A549 (cell line): ENCODE measurements around the gene KLRC4. TPM values are rescaled to one million over a fixed set of nuclear protein-coding genes. Genes with fewer than 3 reads are reported as not detected.
"Not testable (repeated sequence)": the region's sequence is repeated elsewhere in the genome, so short reads cannot be mapped to it uniquely, and the experiment has no call there.

ENCODE experiments used
- ATAC-seq, 2 experiments: fragments of 200-7000 bp in 1 of 2; fragments of >200 bp in 1 of 2; cut with Nextera tagmentation in 1 of 2; cut with Tn5 transposase in 1 of 2; 3 replicates each; pipeline versions ENCODE4 v1.8.0 to v1.9.1; 2018 to 2020; ENCODE audit warnings: mild to moderate bottlenecking in 1 of 2, moderate library complexity in 1 of 2
- CTCF ChIA-PET: fragments of 300-600 bp; sonication (Branson Sonifier 250); formaldehyde crosslinking; extraction: SDS; loops from one replicate; lab custom pipeline; 2021; ENCODE audit warnings: antibody characterized with exemption, inconsistent platforms; lab: Yijun Ruan, JAX
- POLR2A ChIA-PET: fragments of 350-600 bp; formaldehyde crosslinking; extraction: SDS; loops from one replicate; lab custom pipeline; 2021; ENCODE audit warnings: antibody characterized with exemption, inconsistent platforms; lab: Yijun Ruan, JAX
- DNase-seq, 2 experiments: peaks; one replicate each; pipeline versions ENCODE4 v3.0.0 to v3.0.0-alpha.2; 2011 to 2016; ENCODE audit warnings: low read depth in 1 of 2, low spot score in 1 of 2
- FAIRE-seq: peaks from 2 replicates; lab custom pipeline; 2011; peaks lifted over from hg19 to GRCh38; lab: Jason Lieb, UNC
- H3K27ac ChIP-seq, 2 experiments: fragments of >200 bp; sonication (Bioruptor Twin); formaldehyde crosslinking; 3 replicates each; pipeline ENCODE4 v1.5.1; 2016 to 2017
- H3K4me1 ChIP-seq: fragments of >200 bp; sonication (Bioruptor Twin); formaldehyde crosslinking; 3 replicates; pipeline ENCODE4 v1.6.1; 2016
- H3K4me2 ChIP-seq: fragments of >200 bp; sonication (Bioruptor Twin); formaldehyde crosslinking; 3 replicates; pipeline ENCODE4 v1.6.1; 2016
- H3K4me3 ChIP-seq: fragments of >200 bp; sonication (Bioruptor Twin); formaldehyde crosslinking; 3 replicates; pipeline ENCODE4 v1.5.1; 2016
- H3K9me3 ChIP-seq: fragments of >200 bp; sonication (Bioruptor Twin); formaldehyde crosslinking; 3 replicates; pipeline ENCODE4 v1.6.1; 2016
- CBX8 ChIP-seq: fragments of 200-600 bp; sonication (generic); IDR thresholded peaks from 2 replicates; pipeline ENCODE4 v1.6.1; 2016
- CEBPB ChIP-seq, 2 experiments: fragments of >200 bp in 1 of 2; sonication (Bioruptor Twin) in 1 of 2; formaldehyde crosslinking in 1 of 2; IDR thresholded peaks; 2 replicates each; pipeline ENCODE4 v1.6.1; 2012 to 2016
- ESRRA ChIP-seq: fragments of 150-350 bp; IDR thresholded peaks from 2 replicates; pipeline ENCODE4 v1.6.1; 2014; ENCODE audit warnings: mild to moderate bottlenecking, low read length, borderline replicate concordance
- GATA3 ChIP-seq: IDR thresholded peaks from 2 replicates; pipeline ENCODE4 v1.6.1; 2012; ENCODE audit warnings: borderline replicate concordance
- HOXA7 ChIP-seq: fragments of 250-450 bp; sonication (Bioruptor Pico); IDR thresholded peaks from 2 replicates; pipeline ENCODE4 v1.5.0; 2020; ENCODE audit warnings: mild to moderate bottlenecking, moderate library complexity
- JUN ChIP-seq, 2 experiments: fragments of >200 bp; sonication (Bioruptor Twin); formaldehyde crosslinking; IDR thresholded peaks; 2 replicates in 1 of 2; 3 replicates in 1 of 2; pipeline ENCODE4 v1.6.1; 2016 to 2017
- JUNB ChIP-seq: fragments of >200 bp; sonication (Bioruptor Twin); formaldehyde crosslinking; IDR thresholded peaks from 2 replicates; pipeline ENCODE4 v1.6.1; 2016
- KDM1A ChIP-seq: fragments of 200-600 bp; sonication (generic); IDR thresholded peaks from 2 replicates; pipeline ENCODE4 v1.6.1; 2016; ENCODE audit warnings: low read depth, mild to moderate bottlenecking
- MAZ ChIP-seq: fragments of 150-350 bp; IDR thresholded peaks from 2 replicates; pipeline ENCODE4 v1.6.1; 2014; ENCODE audit warnings: antibody characterized with exemption, low read depth, low read length, borderline replicate concordance
- MYC ChIP-seq: IDR thresholded peaks from 2 replicates; pipeline ENCODE4 v1.6.1; 2012; ENCODE audit warnings: mild to moderate bottlenecking, inconsistent platforms, low read length, improper control_type of control experiment, borderline replicate concordance
- POLR2AphosphoS2 ChIP-seq: conservative IDR thresholded peaks from 2 replicates; pipeline ENCODE4 v1.6.1; 2012; ENCODE audit warnings: low read length, improper control_type of control experiment, inconsistent platforms
- RCOR1 ChIP-seq: fragments of 150-350 bp; IDR thresholded peaks from 2 replicates; pipeline ENCODE4 v1.6.1; 2014; ENCODE audit warnings: antibody characterized with exemption, low read length, low read depth
- RNF2 ChIP-seq: fragments of 200-600 bp; sonication (generic); IDR thresholded peaks from 2 replicates; pipeline ENCODE4 v1.6.1; 2016; ENCODE audit warnings: low read depth, mild to moderate bottlenecking, antibody characterized with exemption, moderate library complexity, borderline replicate concordance
- TP53 ChIP-seq: fragments of 250-450 bp; sonication (Bioruptor Pico); IDR thresholded peaks from 2 replicates; pipeline ENCODE4 v1.5.0; 2021; ENCODE audit warnings: mild to moderate bottlenecking, moderate library complexity
- ZNF302 ChIP-seq: fragments of 250-450 bp; sonication (Bioruptor Pico); IDR thresholded peaks from 2 replicates; pipeline ENCODE4 v1.9.0; 2021; ENCODE audit warnings: inconsistent platforms, mild to moderate bottlenecking, moderate library complexity
- WGBS: methylation state at CpG from one replicate; pipeline ENCODE4 v1.1.6; 2017; ENCODE audit errors: missing lambda C conversion rate; 5-methylcytosine and 5-hydroxymethylcytosine counted together
- polyA plus RNA-seq, 4 experiments: library from polyadenylated mRNA; depleted of rRNA in 3 of 4; stranded (reverse); fragments of >200 nt; fragmentation: RNase III in 1 of 4; extraction: RNeasy Plus Mini Kit Qiagen cat#74134 plus additional on column Dnase treatment in 1 of 4; gene quantifications; 2 replicates in 3 of 4; 3 replicates in 1 of 4; pipeline ENCODE4 v1.2.3, GENCODE V29; 2011 to 2017
- TF ChIP-seq, protein P1 (sequence below): fragments of 250-450 bp; sonication (Bioruptor Pico); IDR thresholded peaks from 2 replicates; pipeline ENCODE4 v1.5.0; 2021; ENCODE audit warnings: mild to moderate bottlenecking, moderate library complexity, borderline replicate concordance
- TF ChIP-seq, protein P2 (sequence below): fragments of 250-450 bp; sonication (Bioruptor Pico); IDR thresholded peaks from 2 replicates; pipeline ENCODE4 v1.5.0; 2020; ENCODE audit warnings: low read depth, mild to moderate bottlenecking, moderate library complexity
- TF ChIP-seq, protein P3 (sequence below): fragments of 450-650 bp; IDR thresholded peaks from 2 replicates; pipeline ENCODE4 v1.6.1; 2014; ENCODE audit warnings: antibody characterized with exemption

Gene KLRC4
- polyA plus RNA-seq, 2 of the 4 experiments (the other 2 are of a cell fraction) = not detected

DNA sequence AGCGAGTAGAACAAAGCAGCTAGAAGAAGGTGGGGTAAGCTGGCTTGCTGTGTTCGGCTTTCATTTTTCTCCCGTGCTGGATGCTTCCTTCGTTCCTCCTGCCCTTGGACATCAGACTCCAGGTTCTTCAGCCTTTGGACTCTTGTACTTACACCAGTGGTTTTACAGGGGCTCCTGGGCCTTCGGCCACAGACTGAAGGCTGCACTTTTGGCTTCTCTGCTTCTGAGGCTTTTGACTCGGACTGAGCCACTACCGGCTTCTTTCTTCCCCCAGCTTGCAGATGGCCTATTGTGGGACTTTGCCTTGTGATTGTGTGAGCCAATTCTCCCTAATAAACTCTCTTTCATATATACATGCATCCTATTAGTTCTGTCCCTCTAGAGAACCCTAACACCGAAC lies 16.4 kb upstream of the KLRC4 start:
- WGBS = 96% methylated on average over 7 of the region's 8 CpGs
- H3K27ac ChIP-seq = peak overlapping the region in 1 of 2 experiments; percentile 48; a peak in 3 of 6 replicates
- peaks cover 17% of the 10 kb centered on the region for H3K4me1 ChIP-seq
- H3K4me3 ChIP-seq, DNase-seq, ATAC-seq, CTCF ChIA-PET, FAIRE-seq, H3K9me3 ChIP-seq, H3K4me2 ChIP-seq, POLR2A ChIA-PET: not testable (repeated sequence)

DNA sequence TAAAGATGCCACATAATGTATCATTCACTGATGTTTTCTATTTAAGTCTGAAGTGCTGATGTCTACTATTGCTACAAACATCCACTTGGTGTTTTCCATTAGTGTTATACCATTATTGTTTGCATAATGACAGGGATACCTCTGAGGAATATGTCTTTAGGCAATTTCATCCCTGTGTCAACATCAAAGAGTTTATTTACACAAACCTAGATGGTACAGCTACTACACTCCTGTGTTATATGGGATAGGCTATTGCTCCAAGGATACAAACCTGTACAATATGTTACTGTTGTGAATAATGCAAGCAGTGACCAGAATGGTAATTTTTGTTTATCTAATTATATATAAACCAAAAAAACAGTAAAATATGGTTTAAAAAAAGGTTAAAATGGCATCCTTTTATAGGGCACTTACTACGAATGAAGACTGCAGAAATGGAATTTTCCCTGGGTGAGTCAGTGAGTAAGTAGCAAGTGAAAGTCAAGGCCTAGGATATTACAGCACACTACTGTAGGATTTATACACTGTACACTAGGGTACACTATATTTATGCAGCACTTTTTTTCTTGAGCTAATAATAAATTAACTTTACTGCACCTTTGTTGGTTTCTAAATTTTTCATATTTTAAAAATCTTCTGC lies 14.8 kb upstream of the KLRC4 start:
- H3K4me2 ChIP-seq, CTCF ChIA-PET, POLR2A ChIA-PET, H3K4me3 ChIP-seq, H3K27ac ChIP-seq, H3K9me3 ChIP-seq: not testable (repeated sequence)
- peak in 1 of 2 experiments; percentile 12 for DNase-seq
- peak; percentile 98 to 99 for ATAC-seq
- peaks cover 27% of the 10 kb centered on the region for H3K4me1 ChIP-seq
- FAIRE-seq = peak; percentile 100
- 0% methylated on average over 1 of the region's 1 CpG for WGBS

DNA sequence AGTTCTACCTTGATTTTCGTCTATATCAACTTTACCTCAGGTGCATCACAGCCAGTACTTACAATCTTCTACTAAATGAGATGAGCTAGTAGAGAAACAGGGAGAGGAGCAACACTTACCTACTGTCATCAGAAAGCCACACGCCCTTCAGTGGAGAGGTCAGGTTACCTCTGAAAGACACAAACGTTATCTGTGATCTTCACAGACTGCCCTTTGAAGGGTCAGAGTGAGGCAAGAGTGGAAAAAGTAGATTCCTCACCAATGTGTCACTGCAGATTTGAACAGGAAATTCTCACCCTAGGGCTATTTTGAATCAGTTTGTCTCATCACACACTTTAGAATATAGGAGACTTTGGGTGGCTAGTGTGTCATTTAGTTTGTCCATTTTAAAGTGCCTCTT lies 12.6 kb upstream of the KLRC4 start:
- H3K4me1 ChIP-seq = peaks cover 27% of the 10 kb centered on the region
- peak overlapping the region; percentile 57; the same call in 2 of the 3 replicates for H3K4me2 ChIP-seq
- ATAC-seq = peak; percentile 86 to 89
- H3K27ac ChIP-seq, H3K4me3 ChIP-seq, CTCF ChIA-PET, H3K9me3 ChIP-seq, DNase-seq, POLR2A ChIA-PET: not testable (repeated sequence)
- WGBS = 6% methylated on average over 2 of the region's 3 CpGs
- peak; percentile 100 for FAIRE-seq
- peak in 1 of 2 experiments; percentile 62; a peak in 1 of 4 replicates for TF ChIP-seq CEBPB (IDR thresholded peaks at IDR 0.05)
- TF ChIP-seq GATA3 = peak; percentile 76
- TF ChIP-seq ESRRA = peak; percentile 32; the same call in 1 of the 2 replicates

DNA sequence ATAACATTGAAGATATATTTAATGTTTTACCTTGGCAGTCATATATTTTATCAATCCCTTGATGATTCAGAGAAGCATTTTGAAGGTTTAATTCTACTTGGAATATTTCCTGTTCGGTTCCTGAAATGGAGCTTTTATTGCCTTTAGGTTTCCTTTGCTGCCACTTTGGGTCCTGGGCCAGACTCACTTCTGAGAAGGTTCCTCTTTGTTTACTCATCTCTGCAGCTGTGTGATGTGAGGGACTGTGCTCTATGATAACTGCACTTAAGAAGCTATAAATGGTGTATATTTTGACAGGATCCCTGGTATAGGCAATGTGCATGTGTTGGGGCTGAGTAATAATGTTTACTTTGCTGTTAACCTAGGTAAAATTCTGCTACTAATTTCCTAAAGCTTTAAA lies 10.8 kb upstream of the KLRC4 start, which contains the start of gene KLRC3:
Gene KLRC3 (minus strand): TSS at position 262 of the 400 bp plus-strand sequence. CDS start 45 bp downstream, at position 217.
- Histone ChIP-seq H3K4me1 (peaks cover 27% of the 10 kb centered on the region), H3K4me2 (peak within 1 kb of the TSS; percentile 15; the same call in 1 of the 3 replicates)
- WGBS = 19% methylated on average over 1 of the region's 1 CpG
- FAIRE-seq (peak; percentile 98), ATAC-seq (peak; percentile 11 to 46; a peak in 2 of 6 replicates), DNase-seq (peak in 1 of 2 experiments; percentile 7)
- H3K4me3 ChIP-seq, H3K27ac ChIP-seq, H3K9me3 ChIP-seq, POLR2A ChIA-PET, CTCF ChIA-PET: not testable (repeated sequence)

DNA sequence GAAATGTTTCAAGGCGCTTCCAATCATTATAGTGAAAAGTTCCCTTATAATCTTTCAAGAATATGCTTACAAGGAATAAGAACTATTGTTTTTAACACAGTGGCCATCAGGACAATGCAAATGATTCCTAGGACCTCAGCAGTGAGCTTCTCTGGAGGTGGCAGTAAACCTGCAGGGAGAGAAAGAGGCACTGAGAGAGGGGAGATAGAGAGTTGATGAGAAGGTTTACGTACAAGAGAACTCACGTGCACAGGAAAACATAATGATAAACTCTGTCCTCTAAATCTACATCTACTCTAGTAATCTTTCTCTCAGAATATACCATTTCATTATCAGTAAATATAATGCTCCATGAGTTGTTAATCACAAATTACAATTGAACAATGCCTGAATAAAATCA lies 715 bp downstream of the KLRC4 start:
- Histone ChIP-seq H3K4me1 (no peaks in the 10 kb centered on the region), H3K4me2 (no peak overlapping the region), H3K4me3 (no peak overlapping the region), H3K9me3 (peaks cover 5% of the 10 kb centered on the region; the same call in 1 of the 3 replicates), H3K27ac (no peak overlapping the region)
- TF ChIP-seq ZNF302 (CRISPR knock-in tag) (no peak), CEBPB (IDR thresholded peaks at IDR 0.05) (no peak), HOXA7 (CRISPR knock-in tag) (no peak), GATA3 (no peak)
- no peak for ATAC-seq
- 81% methylated on average over 3 of the region's 3 CpGs for WGBS
- FAIRE-seq = peak; percentile 13
- ChIA-PET CTCF (interaction anchor here (0.9 kb wide), 1 partner anchor 1078 kb away, joined by 3 read pairs; no protein-coding TSS in a partner anchor), POLR2A (no interaction called here)
- no peak for DNase-seq

DNA sequence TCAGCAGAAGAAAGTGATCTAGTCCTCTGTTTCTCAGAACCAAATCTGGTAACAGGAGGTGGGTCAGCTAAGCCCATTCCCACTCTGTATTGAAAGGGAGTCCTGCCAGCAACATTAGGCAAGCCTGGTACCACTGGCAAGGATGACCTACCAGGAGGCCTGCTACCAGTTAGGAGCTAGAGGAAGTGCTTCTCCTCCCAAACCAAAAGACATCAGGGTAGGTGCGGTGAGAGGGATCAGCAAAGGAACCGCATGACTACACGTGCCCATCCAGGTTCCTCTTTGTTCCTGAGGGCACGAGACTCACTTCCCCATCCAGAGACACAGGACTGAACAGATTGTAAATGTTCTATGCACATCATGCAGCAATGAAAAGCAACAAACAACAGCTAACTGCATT lies 2.8 kb downstream of the KLRC4 start:
- no peaks in the 10 kb centered on the region for H3K4me1 ChIP-seq
- H3K9me3 ChIP-seq = peaks cover 5% of the 10 kb centered on the region; the same call in 1 of the 3 replicates
- ATAC-seq (no peak), FAIRE-seq (no peak), DNase-seq (no peak)
- 82% methylated on average over 4 of the region's 4 CpGs for WGBS
- H3K4me3 ChIP-seq = no peak overlapping the region
- CTCF ChIA-PET = no interaction called here
- POLR2A ChIA-PET = no interaction called here
- no peak overlapping the region for H3K4me2 ChIP-seq
- no peak overlapping the region for H3K27ac ChIP-seq
- TF ChIP-seq RCOR1 (no peak), POLR2AphosphoS2 (no peak), JUNB (no peak), MAZ (no peak), GATA3 (no peak), KDM1A (no peak), JUN (IDR thresholded peaks at IDR 0.05) (no peak), CBX8 (no peak), TP53 (CRISPR knock-in tag) (no peak), RNF2 (no peak), MYC (no peak)
- TF ChIP-seq, protein P1, sequence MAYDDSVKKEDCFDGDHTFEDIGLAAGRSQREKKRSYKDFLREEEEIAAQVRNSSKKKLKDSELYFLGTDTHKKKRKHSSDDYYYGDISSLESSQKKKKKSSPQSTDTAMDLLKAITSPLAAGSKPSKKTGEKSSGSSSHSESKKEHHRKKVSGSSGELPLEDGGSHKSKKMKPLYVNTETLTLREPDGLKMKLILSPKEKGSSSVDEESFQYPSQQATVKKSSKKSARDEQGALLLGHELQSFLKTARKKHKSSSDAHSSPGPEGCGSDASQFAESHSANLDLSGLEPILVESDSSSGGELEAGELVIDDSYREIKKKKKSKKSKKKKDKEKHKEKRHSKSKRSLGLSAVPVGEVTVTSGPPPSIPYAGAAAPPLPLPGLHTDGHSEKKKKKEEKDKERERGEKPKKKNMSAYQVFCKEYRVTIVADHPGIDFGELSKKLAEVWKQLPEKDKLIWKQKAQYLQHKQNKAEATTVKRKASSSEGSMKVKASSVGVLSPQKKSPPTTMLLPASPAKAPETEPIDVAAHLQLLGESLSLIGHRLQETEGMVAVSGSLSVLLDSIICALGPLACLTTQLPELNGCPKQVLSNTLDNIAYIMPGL = no peak
- TF ChIP-seq, protein P2, sequence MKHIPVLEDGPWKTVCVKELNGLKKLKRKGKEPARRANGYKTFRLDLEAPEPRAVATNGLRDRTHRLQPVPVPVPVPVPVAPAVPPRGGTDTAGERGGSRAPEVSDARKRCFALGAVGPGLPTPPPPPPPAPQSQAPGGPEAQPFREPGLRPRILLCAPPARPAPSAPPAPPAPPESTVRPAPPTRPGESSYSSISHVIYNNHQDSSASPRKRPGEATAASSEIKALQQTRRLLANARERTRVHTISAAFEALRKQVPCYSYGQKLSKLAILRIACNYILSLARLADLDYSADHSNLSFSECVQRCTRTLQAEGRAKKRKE (CRISPR knock-in tag) = no peak
- TF ChIP-seq, protein P3, sequence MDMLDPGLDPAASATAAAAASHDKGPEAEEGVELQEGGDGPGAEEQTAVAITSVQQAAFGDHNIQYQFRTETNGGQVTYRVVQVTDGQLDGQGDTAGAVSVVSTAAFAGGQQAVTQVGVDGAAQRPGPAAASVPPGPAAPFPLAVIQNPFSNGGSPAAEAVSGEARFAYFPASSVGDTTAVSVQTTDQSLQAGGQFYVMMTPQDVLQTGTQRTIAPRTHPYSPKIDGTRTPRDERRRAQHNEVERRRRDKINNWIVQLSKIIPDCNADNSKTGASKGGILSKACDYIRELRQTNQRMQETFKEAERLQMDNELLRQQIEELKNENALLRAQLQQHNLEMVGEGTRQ = no peak
